NCI-H1092 (cell line): ENCODE results near the gene RHBDF2.
"Not testable (repeated sequence)": the region's sequence is repeated elsewhere in the genome, so short reads cannot be mapped to it uniquely, and the experiment has no call there.

Source experiments
- DNase-seq: peaks from one replicate; lab custom pipeline; 2025; lab: John Stamatoyannopoulos, UW

Gene RHBDF2

DNA sequence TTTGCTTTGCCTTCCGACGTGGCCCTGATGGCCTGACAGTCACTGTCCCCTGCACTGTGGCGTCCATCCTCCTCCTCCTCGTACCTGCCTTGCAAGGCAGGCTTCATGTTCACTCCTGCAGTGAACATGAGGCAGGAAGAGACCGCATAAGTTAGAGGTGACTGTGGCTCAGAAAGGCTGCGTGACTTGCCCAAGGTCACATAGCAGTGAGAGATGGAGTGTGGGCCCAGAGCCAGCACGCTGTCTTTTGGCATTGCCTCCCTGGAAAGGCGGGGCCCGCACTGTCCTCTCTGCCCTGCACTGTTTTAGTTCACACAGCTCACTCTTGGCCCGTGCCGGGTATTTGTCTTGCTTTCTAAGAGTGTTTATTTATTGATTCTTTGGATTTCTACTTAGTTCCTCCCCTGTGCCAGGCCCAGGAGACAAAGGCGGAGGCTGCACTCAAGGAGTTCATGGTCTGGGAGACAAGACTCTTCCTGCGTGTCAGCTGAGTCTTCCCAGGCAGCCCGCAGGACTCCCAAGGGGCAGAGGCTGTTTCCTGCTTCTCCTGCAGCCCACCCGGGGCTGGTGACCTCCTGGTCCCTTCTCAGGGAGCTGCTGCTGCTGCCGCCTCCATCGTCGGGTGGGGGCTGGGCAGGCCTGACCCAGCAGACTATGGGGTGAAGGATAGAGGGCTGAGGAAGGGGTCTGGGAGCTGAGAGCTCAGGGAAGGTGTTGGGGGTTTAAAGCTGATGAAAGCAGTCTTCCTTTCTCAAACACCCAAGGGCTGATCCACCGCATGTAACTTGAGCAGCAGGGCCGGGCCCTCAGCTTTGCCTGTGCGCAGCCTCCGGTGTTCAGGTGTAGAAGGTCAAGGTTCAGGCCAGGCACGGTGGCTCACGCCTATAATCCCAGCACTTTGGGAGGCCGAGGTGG is 23.6 kb upstream of the RHBDF2 start:
- no peak for DNase-seq

DNA sequence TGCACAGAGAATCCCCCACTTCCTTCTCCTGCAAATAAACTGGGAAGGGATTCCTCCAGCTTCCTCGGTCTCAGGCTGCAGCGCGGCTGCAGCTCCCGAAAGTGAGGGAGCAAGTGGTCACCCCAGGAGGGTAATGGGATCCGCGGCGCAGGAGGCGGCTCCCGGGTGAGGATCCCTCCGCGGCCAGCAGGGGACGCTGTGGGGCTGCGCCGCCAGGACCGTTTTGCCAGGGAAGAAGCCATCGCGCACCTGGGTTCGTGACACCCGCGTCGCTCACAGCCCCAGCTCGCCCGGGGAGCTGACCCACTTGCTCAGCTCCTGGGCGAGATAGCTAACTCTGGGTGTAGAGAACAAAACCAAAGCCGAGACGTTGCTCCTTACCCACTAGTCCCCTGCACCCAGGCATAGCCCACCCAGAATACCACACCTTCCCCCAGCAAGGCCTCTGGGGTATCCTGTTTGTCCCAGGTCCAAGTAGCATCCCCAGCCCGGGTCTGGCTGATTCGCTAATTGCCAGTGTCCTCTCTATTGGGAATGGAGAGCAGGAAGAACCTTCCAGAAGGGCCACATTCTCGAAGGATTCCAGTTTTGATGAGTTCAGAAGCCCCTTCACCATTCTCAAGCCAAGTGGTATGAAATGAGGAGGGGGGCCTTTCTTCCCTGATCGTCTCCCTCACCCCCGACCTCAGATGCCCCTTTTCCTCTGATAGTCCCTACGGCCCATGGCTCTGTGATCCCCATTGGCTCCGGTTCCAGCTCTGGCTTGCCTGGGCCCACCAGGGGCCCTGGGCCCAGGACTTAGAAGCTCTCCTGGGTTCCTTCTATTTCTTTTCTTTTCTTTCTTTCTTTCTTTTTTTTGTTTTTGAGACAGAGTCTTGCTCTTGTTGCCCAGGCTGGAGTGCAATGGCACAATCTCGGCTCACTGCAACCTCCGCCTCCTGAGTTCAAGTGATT is 22.1 kb upstream of the RHBDF2 start:
- DNase-seq = no peak

DNA sequence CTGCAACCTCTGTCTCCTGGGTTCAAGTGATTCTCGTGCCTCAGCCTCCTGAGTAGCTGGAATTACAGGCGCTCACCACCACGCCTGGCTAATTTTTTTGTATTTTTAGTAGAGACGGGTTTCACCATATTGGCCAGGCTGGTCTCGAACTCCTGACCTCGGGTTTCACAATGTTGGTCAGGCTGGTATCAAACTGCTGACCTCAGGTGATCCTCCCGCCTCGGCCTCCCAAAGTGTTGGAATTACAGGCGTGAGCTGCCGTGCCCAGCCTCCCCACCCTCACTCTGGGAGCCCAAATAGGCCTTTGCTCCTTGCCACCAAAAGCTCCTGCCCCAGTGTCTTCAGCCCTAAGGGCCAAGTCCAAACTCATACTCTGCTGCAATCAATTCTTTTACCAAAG is 20.5 kb upstream of the RHBDF2 start:
- DNase-seq = not testable (repeated sequence)

DNA sequence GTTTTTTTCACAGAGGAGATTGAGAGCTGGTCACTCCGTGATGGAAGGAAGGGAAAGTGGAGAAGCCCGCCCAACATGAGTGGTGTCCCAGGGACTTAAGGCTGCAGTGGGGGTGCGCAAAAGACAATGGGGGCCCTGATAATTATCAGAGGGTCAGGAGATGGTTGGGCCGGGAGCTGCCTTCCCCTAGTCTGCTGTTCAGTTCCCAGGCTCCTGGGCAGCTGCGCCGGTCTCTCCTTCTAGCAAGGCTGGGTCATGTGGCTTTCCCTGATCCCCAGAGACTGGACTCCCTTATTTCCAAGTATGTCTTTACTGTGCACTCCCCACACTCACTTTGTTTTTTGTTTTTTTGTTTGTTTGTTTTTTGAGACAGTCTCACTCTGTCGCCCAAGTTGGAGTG is 20.0 kb upstream of the RHBDF2 start:
- DNase-seq = no peak

DNA sequence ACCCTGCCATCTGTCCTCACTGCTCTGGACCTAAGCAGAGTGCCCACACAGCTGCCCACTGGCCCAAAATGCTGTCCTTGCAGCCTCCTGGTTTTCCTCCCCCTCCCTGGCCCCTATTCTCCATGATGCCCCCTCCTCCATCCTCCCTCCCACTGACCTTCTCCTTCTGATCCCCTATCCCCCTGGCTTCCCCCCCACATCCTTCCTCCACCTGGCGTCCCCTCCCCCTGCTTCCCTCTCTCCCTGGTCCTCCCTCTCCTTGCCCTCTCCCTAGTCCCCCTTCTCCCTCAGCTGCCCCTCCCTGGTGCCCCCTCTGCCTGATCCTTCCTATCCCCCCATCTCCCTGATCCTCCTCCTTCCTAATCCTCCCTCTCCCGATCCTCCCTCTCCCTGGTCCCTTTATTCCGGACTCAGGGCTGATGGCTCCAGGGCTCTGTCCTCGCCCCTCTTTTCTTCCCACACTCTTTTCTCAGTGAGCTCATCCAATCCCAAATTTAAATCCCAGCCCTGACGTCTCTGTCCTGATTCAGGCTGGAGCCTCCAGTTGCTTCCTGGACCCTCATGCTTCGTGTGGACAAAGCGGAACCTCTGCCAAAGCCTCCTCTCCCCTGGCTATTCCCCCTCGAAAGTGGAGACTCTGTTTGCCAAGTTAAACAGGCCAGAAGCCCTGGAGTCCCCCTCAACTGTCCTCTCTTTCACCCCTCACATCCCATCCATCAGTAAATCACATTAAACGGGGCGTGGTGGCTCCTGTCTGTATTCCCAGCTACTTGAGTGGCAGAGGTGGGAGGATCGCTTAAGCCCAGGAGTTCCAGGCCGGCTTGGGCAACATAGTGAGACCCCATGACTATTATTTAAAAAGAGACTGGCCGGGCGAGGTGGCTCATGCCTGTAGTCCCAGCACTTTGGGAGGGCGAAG is 18.1 kb upstream of the RHBDF2 start:
- DNase-seq = peak; percentile 59

DNA sequence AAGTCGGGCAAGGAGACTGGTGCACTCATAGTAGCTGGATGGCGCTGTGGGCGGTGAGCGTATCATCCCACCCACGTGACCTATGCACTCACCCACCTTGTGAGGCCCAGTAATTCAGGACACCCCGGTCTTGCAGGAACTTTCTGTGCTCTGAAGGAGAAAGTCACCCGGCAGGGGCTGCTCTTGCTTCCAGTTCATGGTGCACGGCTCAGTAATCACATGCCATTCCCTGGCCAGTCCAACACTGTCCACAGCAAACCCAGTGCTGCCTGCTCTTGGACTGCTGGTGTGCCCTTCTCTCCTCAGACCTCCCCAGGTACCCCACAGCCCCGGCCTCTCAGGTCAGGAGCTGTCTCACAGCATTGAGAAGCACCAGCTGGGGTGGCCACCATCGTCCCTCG is 16.4 kb upstream of the RHBDF2 start:
- no peak for DNase-seq

DNA sequence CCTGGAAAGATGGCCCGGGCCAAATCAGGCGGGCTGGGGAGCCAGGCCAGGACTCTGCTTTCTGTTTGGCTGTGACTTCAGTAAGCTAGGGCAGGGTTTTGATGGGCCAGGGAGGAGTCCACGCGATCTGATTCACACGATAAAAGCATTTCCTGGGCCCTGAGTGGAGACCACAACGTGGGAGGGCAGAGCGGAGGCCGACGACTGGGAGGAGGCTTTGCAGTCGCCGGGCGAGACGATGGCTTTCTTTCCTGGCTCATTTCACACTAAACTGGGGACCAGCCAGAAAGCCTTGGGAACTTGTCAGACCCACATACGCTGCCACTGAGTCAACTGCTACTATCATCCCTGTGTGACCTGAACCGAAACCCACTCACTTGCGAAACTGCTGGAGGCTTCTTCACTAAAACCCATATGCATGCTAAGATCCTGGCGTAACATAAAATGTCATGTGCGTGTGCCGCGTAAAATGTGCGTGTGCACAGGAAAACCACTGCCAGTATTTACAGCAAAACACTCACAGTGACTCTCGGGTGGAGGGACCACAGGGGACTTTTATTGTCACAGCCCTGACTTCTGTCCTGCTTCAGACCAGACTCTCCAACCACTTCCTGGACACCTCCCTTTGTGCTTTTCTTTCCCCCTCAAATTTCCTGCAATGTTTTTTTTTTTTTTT is 14.2 kb upstream of the RHBDF2 start:
- no peak for DNase-seq

DNA sequence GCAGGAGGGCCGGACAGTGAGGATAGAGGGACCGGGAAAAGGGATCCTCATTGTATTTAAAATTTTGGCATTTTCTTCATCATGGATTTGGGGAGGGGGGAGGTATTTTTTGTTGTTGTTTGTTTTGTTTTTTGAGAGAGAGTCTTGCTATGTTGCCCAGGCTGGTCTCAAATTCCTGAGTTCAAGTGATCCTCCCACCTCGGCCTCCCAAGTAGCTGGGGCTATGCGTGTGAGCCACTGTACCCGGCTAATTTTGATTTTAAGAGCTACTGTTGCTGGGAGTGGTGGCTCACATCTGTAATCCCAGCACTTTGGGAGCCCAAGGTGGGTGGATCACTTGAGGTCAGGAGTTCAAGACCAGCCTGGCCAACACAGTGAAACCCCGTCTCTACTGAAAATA is 13.1 kb upstream of the RHBDF2 start:
- not testable (repeated sequence) for DNase-seq

DNA sequence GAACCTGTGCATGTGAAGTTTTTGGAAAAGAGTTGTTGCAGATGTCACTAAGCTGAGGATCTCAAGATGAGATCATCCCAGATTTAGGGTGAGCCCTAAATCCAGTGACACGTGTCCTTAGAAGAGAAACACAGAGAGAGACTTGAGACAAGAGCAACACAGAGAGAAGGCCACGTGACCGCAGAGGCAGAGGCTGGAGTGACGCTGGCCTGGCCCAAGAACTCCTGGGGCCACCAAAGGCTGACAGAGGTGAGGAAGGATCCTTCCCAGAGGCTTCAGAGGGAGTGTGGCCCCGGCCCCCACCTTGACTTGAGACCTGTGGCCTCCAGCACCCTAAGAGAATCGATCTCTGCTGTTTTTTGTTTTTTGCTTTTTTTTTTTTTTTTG is 12.1 kb upstream of the RHBDF2 start:
- DNase-seq = no peak

DNA sequence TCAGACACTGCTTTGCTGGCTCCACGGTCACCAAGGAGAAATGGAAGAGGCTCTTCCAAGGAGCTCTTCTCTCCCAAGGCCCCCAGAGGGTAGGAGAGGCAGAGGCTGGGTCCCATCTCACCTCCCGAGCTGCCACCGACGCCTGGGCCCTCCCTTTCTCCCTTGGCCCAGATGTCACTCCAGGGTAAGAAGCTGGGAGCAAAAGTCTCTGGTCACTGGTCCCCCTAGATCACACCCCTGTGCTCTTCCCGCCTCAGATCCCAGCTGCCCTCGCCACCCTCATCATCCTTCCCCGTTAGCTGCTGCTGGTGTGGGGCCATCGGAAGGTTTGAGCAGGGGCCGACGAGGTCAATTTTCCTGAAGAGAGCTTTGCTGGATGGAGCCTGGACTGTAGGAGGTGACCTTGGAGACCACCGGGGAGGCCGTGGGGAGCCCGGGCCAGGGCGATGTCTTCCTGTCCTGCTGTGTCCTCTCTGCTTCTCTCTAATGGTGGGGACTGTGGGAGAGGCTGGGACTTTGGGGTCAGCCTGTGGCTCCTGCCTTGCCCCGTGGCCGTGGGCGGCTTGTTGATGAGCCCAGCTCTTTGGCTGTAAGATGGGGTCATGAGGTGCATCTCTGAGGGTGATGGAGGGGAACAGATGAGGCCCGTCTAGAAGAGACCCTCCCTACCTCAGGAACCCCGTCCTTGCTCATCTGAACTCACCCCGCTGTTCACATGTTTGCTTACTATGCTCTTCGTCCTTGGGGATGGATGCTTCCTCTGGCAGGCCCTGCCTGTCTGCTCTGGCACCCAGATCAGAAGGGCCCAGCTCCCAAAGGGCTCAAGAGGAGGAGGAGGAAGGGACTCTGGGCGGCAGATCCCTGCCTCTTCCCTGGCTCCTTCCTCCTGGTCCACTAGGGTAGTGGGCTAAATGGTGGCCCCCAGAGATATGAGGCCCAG is 11.4 kb upstream of the RHBDF2 start:
- DNase-seq = no peak

DNA sequence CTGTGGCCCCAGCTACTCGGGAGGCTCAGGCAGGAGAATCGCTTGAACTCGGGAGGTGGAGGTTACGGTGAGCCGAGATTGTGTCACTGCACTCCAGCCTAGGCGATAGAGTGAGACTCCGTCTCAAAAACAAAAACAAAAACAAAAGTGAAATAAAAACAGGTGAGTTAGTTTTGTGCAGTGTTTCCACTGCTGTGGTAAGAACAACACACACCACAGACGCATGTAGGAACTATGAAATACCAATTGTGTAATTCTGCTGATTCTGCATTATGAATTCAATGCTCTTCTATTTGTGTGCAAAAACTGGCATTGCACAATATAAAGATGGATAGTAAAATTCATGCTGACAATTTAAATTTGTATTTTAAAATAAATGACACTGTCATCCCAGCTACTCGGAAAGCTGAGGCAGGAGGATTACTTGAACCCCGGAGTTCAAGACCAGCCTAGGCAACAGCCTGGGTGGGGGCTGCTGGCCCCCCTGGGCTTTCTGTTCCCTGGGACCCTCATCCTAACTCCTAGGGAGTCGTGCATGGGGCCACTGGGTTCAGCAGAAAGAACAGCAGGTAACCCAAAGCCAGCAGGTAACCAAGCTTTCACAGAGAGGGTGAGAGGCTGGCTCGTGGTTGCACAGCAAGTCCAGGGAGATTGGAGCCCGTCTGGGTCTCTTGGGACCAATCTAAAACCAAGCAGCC is 10.6 kb upstream of the RHBDF2 start:
- no peak for DNase-seq

DNA sequence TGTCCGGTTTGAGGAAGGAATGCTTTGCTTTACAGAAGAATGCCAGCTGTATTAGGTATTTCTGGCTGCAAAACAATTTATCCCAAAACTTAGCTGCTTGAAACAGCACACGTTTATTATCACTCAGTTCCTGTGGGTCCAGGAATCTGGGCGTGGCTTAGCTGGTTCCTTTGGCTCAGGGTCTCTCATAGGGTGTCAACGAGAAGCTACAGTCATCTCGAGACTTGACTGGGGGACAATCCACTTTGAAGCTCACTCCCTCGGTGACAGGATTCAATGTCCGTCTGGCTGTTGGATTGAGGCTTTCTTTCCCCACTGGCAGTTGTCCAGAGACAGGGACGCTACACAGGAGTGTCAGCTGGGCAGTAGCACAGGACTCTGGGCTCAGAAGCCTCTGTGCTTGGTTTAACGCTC is 9.6 kb upstream of the RHBDF2 start:
- DNase-seq = no peak

DNA sequence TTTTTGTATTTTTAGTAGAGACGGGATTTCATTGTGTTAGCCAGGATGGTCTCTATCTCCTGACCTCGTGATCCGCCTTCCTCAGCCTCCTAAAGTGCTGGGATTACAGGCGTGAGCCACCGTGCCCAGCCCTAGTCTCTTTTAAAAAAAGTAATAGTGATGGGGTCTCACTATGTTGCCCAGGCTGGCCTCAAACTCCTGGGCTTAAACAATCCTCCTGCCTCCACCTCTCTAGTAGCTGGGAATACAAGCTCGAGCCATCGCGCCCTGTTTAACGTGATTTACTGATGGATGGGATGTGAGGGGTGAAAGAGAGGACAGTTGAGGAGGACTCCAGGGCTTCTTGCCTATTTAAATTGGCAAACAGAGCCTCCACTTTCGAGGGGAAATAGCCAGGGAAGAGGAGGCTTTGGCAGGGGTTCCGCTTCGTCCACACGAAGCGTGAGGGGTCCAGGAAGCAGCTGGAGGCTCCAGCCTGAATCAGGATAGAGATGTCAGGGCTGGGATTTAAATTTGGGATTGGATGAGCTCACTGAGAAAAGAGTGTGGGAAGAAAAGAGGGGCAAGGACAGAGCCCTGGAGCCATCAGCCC is 7.3 kb upstream of the RHBDF2 start:
- DNase-seq = not testable (repeated sequence)

DNA sequence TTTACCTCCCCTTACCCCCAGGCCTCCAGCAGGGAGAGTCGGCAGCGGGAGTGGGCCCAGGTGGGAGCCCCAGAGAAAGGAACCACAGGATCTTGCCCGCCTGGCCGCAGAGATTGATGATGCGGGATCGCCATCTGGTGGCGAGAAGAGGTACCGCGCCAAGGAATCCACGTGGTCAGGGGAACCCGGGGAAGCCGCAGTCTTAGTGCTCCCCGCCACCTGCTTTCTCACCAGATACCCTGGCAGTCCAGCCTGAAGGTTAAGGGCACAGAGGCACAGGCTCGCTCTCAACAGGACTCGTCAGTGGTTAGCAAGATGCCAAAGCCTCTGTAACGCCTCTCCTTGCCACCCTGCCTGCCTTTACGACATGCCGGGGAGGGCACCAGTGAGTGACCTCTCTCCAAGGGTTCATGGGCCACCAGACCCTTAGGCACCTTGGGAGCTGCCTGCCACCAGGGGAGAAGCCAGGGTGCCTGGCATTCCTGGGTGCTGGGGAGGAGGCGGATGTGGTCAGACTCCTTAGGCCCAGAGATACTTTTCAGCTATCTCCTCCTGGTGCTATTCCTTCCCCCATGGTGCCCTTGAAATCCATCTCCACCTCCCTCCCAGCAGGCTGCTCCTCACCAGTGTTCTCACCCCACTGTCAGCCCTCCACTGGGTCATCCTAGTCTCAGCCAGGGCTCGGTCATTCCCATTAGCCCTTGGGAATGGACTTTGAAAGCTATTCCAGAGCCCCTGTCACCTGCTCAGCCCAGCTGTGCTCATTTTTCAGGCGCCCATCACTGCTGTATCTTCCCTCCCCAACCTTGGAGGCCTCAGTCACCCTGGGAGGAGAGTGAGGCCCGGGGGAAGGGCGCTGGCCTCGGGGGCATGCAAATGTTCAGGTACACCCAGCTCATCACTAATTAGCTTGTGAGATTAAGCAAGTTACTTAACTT is 5.5 kb upstream of the RHBDF2 start:
- DNase-seq = peak; percentile 63

DNA sequence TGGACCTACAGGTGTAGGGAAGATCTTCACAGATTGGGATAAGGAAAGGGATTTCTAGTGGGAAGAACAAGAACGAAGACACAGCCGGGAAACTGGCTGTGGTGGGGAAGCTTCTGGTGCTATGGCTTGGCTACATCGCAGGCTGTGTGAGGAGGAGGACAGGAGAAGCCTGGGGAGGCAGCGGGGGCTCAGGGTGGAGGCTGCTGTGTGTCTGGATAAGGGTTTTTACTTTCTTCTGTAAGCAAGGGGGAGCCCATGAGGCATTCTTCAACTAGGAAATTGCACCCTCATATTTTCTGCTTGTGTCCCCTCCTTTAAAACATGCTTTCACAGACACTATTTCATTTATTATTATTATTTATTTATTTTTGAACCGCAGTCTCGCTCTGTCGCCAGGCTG is 2.9 kb upstream of the RHBDF2 start:
- DNase-seq = no peak

DNA sequence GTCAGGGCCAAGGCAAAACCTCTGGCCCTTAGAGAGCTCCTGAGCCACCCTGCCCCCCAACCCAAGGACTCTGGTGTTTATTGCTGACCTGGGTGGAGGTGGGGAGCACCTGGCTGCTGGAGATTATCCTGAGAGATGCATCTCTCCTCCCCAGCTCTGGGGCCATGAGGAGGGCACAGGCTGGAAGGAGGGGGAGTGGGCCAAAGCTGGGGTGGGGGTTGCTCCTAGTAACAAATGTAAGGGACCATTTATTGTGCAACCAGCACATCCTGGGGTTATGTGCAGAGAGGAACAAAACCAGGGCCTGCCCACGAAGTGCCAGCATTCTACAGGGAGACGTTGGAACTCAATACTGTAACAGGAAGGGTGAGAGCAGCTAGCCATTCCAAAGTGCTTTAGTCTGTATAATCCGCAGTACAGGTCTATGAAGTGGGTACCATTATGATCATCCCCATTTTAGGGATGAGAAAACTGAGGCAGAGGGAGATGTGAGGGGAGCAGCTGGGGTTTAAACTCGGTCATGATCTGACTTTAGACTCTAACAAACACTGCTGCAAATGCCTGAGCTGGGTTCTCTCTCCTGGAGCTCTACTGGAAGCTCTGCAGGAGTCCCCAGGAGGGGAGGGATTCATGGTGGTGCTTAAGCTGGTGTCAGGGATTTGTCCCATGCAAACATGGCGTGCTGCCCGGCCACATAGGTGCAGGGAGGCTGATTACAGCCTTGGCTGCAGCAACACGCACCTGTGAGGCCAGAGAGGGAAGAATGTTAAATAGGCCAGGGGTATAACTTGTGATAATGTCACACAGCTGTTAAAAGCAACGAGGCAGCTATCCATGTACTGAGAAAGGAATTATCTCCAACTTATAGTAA is 1.4 kb upstream of the RHBDF2 start:
- no peak for DNase-seq

DNA sequence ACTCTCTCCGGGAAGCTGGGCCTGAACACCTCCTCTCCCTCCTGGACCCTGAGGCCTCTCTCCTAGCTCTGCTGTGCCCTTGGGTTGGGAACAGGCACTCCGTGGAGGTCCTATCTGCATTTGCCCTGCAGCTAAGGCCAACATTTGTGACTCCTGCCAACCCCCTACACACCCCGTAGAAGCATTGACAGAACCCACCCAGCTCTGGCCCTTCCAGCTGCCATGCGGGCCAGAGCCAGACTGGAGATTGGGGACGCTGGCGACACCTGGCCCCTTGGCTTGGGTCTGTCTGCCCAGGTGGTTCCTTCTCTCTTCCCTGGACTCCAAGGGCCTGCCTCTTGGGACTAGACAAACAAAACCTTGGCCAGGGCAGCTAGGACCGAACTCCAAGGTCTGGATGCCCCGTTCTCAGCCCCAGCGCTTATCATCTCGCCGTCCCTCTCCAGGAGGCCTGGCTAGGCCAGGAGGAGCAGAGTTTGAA is 644 bp upstream of the RHBDF2 start:
- DNase-seq = no peak
